H54 (cell line): Measurements from ENCODE around the gene HOXB1.

Experiments
- DNase-seq: peaks from one replicate; pipeline ENCODE4 v3.0.0; 2011; ENCODE audit warnings: low spot score, mixed read lengths; ENCODE audit not compliant: insufficient read length
- FAIRE-seq: peaks from 3 replicates; lab custom pipeline; 2011; peaks lifted over from hg19 to GRCh38; lab: Jason Lieb, UNC
- POLR2A ChIP-seq: IDR thresholded peaks from 2 replicates; pipeline ENCODE4 v1.6.1; 2011; ENCODE audit warnings: low read depth, mild to moderate bottlenecking, low read length

HOXB1 gene

GRCh38 chr17:48554412-48555257 lies 23.8 kb upstream of the HOXB1 start:
- DNase-seq = no peak
- TF ChIP-seq POLR2A = no peak
- FAIRE-seq = no peak

DNA sequence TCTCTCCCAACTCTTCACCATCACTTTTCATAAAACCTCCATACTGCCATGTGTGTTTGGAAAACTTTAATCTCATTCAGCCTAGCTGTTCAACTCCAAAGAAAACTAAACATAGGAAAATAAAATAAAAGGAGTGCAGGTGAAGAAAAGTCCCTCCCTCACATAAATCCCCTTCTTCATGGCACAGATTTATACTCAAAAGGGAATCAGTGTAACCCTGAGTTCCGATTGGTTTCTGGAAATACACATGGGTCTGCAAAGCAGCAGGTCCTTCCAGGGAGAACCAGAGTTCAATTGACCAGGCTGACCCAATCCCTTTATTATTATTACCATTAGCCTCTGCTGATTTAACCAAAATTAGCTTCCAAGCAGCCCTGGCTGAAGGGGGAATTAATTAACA lies 23.0 kb upstream of the HOXB1 start:
- TF ChIP-seq POLR2A = no peak
- DNase-seq (no peak), FAIRE-seq (no peak)

GRCh38 chr17:48553190-48553547 lies 22.4 kb upstream of the HOXB1 start:
- FAIRE-seq (no peak), DNase-seq (no peak)
- TF ChIP-seq POLR2A = no peak

DNA sequence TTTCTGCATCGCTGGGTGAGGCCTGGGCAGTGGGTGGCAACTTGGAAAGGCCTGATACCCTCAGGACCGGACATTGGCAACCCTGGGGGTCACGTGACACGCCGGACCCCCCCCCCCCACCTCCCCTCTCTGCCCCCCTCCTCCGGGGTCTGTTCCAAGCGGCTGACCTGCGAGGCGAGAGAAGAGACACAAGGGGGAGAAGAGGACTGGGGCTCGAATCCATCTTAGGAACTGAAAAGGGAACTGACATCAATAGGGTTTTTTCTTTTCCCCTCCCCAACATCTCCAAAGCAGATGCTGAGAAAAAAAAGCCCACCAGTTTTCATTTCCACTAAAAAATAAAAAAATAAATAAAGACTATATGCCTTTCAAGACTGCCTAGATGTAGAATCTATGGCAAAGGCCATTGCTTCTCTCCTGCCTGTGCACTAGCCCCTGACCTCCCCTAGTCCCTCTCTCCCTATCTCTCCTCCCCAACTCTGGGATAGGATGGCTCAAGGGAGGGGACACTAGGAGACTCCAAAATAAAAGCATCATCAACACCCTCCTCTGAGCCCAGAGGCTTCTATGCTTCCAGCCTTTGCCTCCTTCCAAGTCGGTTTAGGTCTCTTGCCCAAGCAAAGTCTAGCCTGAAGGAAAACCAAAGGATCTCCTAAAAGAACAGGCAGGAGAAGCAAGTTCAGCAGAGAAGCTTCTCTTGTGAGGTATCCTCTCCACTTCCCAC lies 21.8 kb upstream of the HOXB1 start:
- DNase-seq = no peak

GRCh38 chr17:48551596-48552465 lies 21.0 kb upstream of the HOXB1 start:
- no peak for DNase-seq
- no peak for FAIRE-seq

More for the DNA sequence above, 21.8 kb upstream of the HOXB1 start:
- no peak for TF ChIP-seq POLR2A
- FAIRE-seq = no peak

GRCh38 chr17:48551214-48551555 lies 20.4 kb upstream of the HOXB1 start:
- no peak for TF ChIP-seq POLR2A
- no peak for DNase-seq
- FAIRE-seq = no peak

More at GRCh38 chr17:48551596-48552465, 21.0 kb upstream of the HOXB1 start:
- TF ChIP-seq POLR2A = no peak

DNA sequence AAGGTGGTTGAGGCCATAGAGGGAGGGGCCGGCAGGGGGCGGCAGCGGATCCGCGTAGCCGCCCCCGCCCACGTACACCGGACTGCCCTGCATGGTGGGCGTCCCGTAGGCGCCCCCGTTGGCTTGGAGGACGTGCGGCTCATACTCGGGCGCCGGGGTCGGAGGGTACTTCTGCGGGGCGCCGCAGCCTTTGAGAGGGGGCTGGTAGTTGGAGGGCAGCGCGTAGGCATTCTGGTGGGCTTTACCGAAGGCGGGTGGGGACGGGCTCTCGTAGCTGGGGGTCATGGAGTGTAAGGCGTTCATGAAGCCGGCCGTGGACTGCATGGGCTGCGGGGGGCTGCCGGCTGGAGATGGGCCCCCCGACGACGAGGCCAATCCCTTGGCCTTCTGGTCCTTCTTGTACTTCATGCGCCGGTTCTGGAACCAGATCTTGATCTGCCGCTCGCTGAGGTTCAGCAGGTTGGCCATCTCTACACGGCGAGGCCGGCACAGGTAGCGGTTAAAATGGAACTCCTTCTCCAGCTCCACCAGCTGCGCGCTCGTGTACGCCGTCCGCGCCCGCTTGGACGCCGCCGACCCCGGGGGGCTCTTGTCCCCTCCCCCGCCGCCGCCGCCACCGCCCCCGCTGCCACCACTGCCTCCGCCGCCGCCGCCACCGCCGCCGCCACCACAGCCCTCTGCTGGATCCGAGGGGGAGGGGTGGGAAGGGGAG lies 19.8 kb upstream of the HOXB1 start:
- no peak for FAIRE-seq
- no peak for TF ChIP-seq POLR2A
- DNase-seq = no peak

GRCh38 chr17:48549914-48550501 lies 19.2 kb upstream of the HOXB1 start:
- DNase-seq (no peak), FAIRE-seq (no peak)
- no peak for TF ChIP-seq POLR2A

GRCh38 chr17:48549281-48549630 lies 18.4 kb upstream of the HOXB1 start:
- FAIRE-seq = no peak
- no peak for TF ChIP-seq POLR2A
- no peak for DNase-seq

DNA sequence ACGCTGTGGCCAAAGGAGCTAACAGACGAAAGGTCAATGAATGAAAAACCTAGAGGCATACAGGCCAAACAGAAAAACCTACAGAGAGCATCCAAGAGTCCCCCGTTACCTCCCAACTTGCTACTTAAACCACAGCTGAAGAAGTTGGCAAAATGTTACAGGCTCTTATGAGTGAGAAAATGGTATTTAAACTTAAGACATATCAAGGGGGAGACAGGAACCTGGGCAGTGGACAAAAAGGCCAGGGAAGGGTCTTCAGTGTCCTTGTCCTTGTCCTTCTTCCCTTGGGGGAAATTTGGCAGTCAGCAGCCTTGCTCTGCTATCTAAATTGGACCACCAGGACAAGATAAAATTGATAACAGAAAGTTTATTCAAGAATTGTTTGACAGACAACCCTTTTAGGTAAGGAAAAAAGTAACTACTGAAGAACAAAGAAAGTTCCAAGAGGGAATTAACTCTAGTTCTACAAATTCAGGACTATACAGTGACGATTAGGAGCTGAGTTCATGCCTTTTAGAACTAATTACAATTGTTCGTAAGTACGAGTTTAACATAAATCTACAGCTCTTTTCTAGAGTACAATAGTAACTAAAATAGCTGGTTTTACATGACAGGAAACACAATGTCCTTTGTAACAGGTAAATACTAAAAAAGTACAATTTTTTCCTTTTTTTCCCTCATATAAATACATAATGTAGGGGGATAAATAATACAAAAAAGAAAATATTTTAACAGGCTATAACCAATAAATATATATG lies 17.9 kb upstream of the HOXB1 start:
- no peak for TF ChIP-seq POLR2A
- DNase-seq = no peak
- no peak for FAIRE-seq

DNA sequence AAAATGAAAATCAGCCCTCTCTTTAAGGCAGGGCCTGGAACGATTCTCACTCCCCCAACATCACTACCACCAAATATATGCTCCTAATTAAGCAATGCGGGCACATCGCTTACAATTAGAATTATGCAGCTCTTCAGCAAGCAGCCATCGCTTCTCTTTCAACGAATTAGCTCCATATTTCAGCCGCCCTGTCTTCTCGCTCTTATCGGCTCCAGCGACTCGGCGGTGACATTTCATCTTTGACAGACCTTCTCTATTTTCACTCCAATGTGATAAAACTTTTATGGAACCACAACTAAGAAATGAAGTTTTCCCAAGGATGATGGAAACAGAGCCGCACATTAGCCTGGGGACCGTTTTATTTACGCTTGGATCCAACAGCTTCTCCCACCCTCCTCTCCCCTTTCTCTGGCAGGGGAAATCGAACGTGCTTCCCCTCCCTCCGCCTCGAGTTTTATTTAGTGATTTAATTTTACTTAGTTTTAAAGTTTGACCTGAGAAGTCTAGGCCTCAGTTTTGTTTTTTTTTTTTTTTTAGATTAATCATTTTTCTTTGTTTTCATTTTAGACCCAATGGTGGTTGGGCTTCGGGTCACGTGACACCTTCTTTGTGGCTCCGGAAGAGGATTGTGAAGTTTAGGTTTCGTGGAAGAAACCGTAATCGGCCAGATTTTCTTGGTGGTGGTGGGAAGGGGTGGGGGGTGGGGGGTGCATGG lies 17.2 kb upstream of the HOXB1 start:
- DNase-seq (no peak), FAIRE-seq (no peak)
- no peak for TF ChIP-seq POLR2A
